Liver (tissue), 3 donors: ENCODE results near the gene SAMD14.

Source experiments
- EGR1 ChIP-seq, 2 donors: IDR thresholded peaks; 2 replicates each; pipeline ENCODE4 v1.6.1; 2016 to 2018; ENCODE audit warnings: antibody characterized with exemption in 2 of 2, low read depth in 2 of 2
- FOXA1 ChIP-seq: IDR thresholded peaks from 2 replicates; pipeline ENCODE4 v1.6.1; 2016; ENCODE audit warnings: antibody characterized with exemption
- RAD21 ChIP-seq, 2 donors: IDR thresholded peaks; 2 replicates each; pipeline ENCODE4 v1.6.1; 2016; ENCODE audit warnings: antibody characterized with exemption in 2 of 2, mild to moderate bottlenecking in 2 of 2
- SP1 ChIP-seq: IDR thresholded peaks from 2 replicates; pipeline ENCODE4 v1.6.1; 2018; ENCODE audit warnings: antibody characterized with exemption, mild to moderate bottlenecking
- TF ChIP-seq, protein P1 (sequence below): IDR thresholded peaks from 2 replicates; pipeline ENCODE4 v1.6.1; 2016; ENCODE audit warnings: antibody characterized with exemption
- TF ChIP-seq, protein P2 (sequence below): fragments of 150-350 bp; IDR thresholded peaks from 2 replicates; pipeline ENCODE4 v1.5.1; 2017; ENCODE audit warnings: improper control_type of control experiment, low read depth, low read length; ENCODE audit not compliant: missing input control
- donor health status: healthy.
- donor health status: healthy.

DNA sequence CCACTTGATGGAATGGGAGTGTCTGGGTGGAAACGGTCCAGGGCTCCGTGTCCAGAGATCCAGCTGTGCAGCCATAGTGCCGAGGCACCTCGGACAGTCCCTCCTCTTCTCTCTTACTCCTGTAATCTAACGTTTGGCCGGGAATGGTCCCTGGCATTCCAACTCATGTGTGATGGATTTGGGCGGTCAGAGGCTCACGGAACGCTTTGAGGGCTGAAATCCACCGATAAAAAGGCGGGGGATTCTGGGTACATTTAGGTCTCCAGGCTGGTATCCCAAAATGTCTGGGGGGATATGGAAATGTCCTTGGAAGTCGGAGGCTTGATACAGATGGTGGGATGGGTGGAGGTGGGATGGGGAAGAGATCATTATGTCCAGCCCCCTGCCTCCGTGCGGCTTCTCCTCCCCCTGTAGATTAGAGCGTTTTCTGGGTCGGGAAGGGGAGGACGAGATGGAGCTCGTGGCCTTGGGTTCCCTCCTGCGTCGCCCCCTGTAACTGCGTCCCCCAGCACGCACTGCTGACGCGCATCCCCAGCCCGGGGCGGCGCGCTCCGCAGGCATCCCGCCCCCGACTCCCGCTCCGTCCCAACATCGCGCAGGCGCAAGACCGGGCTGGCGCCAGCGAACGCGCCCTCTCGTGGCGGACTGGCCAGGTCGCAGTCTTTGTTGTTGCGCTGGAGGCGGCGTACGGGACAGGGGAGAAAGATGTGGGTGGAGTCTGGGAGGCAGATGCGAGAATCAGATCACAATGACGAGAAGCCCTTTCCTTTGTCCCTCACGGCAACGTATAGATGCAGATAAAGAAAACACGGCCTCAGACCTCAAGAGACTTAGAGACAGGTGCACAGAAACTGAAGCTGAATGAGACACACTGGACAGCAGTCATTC, 31.3 kb upstream of the SAMD14 start:
- TF ChIP-seq RAD21 (IDR thresholded peaks at IDR 0.05) (peak; percentile 85 to 93), EGR1 (IDR thresholded peaks at IDR 0.05; ENCODE audit: low read depth in 2 of 2) (no peak), FOXA1 (no peak), SP1 (no peak)
- TF ChIP-seq, protein P1, sequence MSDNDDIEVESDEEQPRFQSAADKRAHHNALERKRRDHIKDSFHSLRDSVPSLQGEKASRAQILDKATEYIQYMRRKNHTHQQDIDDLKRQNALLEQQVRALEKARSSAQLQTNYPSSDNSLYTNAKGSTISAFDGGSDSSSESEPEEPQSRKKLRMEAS = no peak
- TF ChIP-seq, protein P2, sequence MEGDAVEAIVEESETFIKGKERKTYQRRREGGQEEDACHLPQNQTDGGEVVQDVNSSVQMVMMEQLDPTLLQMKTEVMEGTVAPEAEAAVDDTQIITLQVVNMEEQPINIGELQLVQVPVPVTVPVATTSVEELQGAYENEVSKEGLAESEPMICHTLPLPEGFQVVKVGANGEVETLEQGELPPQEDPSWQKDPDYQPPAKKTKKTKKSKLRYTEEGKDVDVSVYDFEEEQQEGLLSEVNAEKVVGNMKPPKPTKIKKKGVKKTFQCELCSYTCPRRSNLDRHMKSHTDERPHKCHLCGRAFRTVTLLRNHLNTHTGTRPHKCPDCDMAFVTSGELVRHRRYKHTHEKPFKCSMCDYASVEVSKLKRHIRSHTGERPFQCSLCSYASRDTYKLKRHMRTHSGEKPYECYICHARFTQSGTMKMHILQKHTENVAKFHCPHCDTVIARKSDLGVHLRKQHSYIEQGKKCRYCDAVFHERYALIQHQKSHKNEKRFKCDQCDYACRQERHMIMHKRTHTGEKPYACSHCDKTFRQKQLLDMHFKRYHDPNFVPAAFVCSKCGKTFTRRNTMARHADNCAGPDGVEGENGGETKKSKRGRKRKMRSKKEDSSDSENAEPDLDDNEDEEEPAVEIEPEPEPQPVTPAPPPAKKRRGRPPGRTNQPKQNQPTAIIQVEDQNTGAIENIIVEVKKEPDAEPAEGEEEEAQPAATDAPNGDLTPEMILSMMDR = peak; percentile 92
